Activated CD4-positive, alpha-beta T cell treated with anti-CD3 and anti-CD28 coated beads, Interleukin-2, amount 50 U/mL, for 16 hours (primary cell): ENCODE results near the gene SH3RF1.
A peak's percentile ranks its signal among the peaks of the same experiment; 100 is the strongest.
"Not testable (repeated sequence)": the region's sequence is repeated elsewhere in the genome, so short reads cannot be mapped to it uniquely, and the experiment has no call there.

Experiments
- DNase-seq: peaks from one replicate; pipeline ENCODE4 v3.0.0-alpha.2; 2020

SH3RF1 gene

GRCh38 chr4:169270810-169271691 is at the start of gene SH3RF1:
Gene SH3RF1, minus strand, starts transcription at chr4:169270956. Its CDS starts 1,744 bp downstream, at chr4:169269212.
- DNase-seq, result peak; percentile 26

- DNase-seq, result no peak
Measured at GRCh38 chr4:169315530-169316343, 45.0 kb upstream of the SH3RF1 start.

DNA sequence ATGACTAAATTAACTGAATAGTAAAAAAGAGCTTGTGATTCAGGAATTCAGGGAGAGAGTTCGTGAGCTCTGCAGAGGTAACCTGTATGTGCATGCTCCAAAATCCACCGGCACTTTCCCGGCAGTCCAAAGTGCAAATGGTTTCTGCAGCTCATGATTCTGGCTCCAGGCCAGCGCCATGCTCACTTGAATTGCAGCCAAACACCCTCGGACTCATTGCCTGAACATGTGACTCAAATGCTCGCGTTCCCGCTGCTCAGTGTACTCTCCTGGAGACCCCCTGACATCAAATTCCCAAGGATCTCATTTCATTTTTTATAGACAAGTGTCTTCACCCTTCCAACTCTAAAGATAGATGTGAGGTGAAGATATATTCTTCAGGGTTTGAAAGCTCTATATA is 44.1 kb upstream of the SH3RF1 start:
- no peak for DNase-seq

DNA sequence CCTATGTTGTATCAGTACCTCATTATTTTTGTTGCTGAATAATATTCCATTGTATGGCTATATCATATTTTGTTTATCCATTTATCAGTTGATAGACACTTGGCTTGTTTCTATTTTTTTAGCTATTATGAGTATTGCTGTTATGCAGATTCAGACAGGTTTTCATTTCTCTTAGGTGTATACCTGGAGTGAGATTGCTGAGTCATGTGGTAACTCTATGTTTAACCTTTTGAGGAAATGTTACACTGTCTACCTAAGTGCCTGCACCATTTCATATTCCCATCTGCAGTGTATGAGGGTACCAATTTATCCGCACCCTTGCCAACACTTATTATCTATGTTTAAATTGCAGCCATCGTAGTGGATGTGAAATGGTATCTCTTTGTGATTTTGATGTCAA is 43.0 kb upstream of the SH3RF1 start:
- DNase-seq, result no peak

- DNase-seq, result no peak
Measured at GRCh38 chr4:169312690-169313422, 42.1 kb upstream of the SH3RF1 start.

GRCh38 chr4:169311643-169312365 is 41.0 kb upstream of the SH3RF1 start:
- DNase-seq, result peak; percentile 4

GRCh38 chr4:169309326-169309967 is 38.7 kb upstream of the SH3RF1 start:
- DNase-seq, result no peak

DNA sequence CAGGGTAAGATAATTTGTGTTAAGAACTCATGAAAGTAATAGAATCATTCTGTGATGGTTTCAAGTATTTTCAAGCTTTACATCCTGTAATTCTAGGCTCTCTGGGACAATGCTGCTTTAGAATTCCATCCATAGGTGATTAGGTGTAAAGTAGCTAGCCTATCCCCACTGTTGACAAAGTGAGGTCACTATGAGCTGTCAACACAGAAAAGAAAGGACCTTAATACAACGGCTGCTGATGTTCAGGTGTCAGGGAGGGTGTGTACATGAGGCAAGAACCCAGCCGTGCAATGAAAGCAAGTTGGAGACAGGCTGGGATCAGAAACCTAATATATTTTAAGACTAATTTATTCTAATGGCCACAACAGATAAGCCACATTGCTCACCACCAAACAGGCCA is 36.8 kb upstream of the SH3RF1 start:
- no peak for DNase-seq

GRCh38 chr4:169305651-169306050 is 34.9 kb upstream of the SH3RF1 start:
- no peak for DNase-seq

- no peak for DNase-seq
Measured at GRCh38 chr4:169305173-169305572, 34.4 kb upstream of the SH3RF1 start.

GRCh38 chr4:169295822-169296221 is 25.1 kb upstream of the SH3RF1 start:
- no peak for DNase-seq

DNA sequence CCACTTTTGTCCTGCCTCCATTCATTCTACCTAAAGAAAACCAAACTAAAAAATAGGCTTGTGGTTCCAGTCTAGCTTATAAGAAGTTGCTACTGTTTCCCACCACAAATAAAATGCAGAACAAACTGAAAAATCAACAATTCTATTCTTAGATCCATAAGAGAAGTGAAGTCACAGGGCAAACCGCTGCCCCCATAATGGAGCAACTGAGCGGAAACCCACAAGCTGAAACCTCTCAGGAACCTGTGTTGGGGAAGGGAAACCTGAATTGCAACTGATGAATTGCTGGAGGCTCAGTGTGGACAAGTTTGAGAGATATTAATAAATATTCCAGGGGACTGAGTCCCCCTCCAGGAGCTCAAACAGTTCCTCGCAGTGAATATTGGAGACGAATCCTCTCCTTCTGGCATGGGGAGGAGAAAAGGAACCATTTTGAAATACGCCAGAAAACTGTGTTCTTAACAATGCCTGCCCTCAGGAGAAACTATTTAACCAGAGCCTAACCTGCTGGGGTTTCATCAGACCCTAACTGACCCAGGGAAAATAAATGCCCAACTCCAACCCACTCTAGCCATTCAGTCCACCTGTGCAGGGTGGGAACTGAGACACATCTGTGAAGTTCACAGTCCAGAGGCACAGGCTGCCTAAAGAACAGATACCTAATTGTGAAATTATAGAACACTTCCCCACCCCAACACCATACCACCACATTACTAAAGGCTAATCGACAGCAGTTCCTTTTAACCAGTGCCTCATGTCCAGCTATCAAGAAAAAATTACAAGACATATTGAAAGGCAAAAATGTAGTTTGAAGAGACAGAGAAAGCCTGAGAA is 22.8 kb upstream of the SH3RF1 start:
- DNase-seq, result no peak

DNA sequence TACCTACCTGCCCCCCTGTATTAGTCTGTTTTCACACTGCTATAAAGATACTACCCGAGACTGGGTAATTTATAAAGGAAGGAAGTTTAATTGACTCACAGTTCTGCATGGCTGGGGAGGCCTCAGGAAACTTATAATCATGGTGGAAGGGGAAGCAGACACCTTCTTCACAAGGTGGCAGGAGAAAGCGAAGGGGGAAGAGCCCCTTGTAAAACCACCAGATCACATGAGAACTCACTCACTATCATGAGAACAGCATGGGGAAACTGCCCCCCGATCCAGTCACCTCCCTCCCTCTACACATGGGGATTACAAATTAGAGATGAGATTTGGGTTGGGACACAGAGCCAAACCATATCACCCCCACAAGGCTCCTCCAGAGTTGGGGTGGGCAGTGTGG is 17.2 kb upstream of the SH3RF1 start:
- not testable (repeated sequence) for DNase-seq

GRCh38 chr4:169286562-169287301 is 16.0 kb upstream of the SH3RF1 start:
- DNase-seq, result no peak

DNA sequence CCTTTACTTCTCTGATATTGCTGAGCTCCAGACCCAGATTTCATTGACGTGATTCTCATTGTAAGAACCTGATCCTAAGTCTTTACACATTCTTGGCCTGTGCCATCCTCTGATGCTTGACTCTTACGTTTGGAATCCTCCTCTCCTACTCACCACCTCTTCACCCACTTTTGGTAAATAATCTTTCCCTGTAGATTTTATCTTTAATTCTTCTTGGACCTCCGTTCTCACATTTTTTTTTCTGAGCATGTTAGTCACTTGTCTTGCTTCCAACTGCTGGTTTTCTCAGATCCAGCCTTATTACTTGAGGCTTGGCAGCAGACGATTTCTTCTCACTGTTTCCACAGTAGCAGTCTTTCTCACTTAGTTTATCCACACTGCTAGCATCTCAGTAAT is 12.4 kb upstream of the SH3RF1 start:
- no peak for DNase-seq

DNA sequence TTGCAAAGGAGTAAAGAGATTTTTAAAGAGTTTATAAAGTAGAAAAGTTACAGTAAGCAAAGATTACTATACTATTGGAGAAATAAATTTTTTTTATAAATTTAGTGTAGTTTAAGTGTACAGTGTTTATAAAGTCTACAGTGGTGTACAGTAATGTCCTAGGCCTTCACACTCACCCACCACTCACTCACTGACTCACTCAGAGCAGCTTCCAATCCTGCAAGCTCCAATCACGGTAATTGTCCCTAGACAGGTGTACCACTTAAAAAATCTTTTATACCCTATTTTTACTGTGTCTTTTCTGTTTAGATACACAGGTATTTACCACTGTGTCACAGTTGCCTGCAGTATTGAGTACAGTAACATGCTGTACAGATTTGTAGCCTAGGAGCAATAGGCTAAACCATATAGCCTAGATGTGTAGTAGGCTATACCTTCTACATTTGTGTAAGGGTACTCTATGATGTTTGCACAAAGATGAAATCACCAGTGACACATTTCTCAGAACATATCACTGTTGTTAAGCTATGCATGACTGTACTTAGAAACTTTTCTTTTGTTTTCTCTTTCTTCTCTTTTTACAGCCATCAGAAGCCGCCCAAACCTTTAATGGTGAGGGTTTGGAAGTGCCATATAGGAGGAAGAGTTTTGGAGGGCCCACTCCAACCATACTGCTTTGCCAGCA is 11.8 kb upstream of the SH3RF1 start:
- no peak for DNase-seq

DNA sequence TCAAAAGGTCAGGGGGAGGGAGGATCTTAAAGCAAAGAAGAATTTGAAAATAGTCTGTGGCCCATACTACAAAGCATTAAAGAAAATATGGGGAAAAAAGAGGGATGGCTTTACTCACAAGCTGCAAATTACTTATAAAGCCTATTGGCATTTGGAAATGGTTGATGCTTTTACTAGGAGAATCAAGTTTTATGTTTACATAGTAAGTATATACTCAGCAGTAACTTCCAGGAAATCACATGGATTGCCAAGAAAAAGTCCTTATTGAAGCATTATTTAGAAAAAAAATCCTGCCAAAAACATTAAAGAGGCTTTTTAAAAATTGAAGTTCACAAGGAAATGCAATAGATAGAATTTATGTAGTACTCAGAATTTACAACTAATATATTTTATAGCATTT is 8.4 kb upstream of the SH3RF1 start:
- DNase-seq, result no peak

GRCh38 chr4:169278624-169279023 is 7.9 kb upstream of the SH3RF1 start:
- no peak for DNase-seq

DNA sequence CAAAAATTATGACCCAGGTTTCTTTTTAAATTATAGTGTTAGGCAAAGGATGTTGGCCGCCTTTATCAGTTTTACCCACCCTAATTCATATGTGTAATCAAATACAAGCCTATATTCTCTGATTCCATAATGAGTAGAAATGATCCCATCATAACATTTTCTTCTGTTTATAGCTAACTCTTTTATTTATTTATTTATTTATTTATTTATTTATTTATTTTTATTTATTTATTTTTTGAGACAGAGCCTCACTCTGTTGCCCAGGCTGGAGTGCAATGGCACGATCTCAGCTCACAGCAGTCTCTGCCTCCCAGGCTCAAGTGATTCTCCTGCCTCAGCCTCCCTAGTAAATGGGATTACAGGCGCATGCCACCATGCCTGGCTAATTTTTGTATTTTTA is 7.1 kb upstream of the SH3RF1 start:
- DNase-seq, result not testable (repeated sequence)

DNA sequence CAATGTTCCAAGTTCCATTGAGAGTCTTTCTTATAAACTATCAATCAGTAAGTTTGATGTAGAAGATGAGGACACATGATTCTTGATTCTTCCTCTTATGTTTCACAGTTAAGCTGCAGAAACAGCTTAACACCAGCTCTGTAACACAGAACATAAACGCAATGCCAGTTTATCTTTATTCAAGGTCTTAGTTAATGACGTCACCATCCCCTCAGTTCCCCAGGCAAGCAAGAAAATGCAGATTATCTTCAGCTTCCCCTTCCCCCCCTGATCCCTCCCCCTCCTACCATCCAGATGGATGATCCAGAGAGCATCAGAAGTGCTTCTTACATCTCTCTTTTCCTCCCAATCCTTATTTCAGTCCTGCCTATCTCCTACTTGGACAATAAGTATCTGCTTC is 4.4 kb upstream of the SH3RF1 start:
- DNase-seq, result no peak
